Stimulated activated CD4-positive, alpha-beta T cell treated with anti-CD3 and anti-CD28 coated beads, TNF-alpha, amount 100 ng/mL, for 48 hours (primary cell): Measurements from ENCODE around the gene PANK2.

ENCODE experiments used
- DNase-seq, 3 donors: peaks; one replicate each; pipeline ENCODE4 v3.0.0-alpha.2; 2020; ENCODE audit warnings: low read depth in 3 of 3

The PANK2 gene

DNA sequence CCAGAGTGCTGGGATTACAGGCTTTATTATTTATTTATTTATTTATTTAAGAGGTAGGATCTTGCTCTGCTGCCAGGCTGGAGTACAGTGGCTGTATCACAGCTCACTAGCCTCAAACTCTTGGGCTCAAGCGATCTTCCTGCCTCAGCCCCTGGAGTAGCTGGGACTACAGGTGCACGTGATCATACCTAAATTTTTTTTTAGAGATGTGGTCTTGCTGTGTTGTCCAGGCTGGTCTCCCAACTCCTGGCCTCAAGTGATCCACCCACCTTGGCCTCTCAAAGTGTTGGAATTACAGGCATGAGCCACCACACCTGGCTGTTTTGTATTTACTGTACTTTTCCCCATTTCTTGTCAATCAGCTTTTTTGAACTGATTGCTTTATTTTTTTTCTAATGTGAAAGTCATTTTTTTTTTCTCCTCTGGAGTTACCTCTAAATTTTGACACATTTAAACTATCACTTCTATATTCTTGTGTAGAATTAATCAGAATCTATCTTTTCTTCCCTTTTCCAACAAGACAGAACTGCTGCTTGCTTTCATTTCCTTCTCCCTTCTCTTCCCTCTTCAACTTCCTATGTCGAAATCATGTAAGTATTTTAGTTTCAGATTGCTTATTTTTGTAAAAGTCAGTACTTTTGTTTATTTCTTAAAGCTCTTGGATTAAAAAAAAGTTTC, 12.0 kb downstream of the PANK2 start:
- DNase-seq, result no peak

DNA sequence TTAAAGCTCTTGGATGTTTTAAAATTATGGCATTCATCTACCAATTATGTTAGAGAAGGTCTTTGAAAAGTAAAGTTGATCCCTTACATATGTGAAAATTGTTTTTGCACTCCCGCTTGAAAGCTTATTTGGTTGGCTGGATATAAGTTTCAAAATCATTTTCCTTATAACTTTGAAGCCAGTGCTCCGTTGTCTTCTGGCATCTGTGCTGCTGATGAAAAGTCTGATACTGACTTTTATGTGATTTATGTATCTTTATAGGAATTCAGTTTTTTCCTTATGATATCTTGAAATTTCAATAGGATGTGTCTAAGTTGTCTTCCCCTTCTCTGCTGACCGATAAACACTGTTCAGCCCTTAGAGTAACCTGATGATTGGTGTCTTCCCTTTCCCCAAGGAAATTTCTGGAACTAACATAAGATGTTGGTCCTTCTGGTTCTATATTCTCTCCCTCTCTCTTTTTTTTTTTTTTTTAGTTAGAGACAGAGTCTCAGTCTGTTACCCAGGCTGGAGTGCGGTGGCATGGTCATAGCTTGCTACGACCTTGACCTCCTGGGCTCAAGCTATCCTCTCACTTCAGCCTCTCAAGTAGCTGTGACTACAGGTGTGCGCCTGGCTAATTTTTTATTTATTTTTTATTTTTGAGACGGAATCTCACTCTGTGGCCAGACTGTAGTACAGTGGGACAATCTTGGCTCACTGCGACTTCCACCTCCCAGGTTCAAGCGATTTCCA, 12.7 kb downstream of the PANK2 start:
- DNase-seq, result no peak

DNA sequence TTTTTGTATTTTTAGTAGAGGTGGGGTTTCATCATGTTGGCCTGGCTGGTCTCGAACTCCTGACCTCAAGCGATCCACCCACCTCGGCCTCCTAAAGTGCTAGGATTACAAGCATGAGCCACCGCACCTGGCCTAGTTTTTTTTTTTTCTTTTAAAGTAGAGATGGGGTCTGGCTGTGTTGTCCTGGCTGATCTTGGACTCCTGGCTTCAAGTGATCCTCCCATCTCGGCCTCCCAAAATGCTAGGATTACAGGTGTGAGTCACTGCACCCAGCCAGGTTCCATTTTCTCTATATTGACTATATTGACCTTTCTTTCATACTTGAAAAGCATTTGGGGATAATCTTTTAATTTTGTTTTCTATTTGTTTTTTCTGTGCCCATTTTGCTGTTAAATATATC, 13.3 kb downstream of the PANK2 start:
- DNase-seq, result no peak

DNA sequence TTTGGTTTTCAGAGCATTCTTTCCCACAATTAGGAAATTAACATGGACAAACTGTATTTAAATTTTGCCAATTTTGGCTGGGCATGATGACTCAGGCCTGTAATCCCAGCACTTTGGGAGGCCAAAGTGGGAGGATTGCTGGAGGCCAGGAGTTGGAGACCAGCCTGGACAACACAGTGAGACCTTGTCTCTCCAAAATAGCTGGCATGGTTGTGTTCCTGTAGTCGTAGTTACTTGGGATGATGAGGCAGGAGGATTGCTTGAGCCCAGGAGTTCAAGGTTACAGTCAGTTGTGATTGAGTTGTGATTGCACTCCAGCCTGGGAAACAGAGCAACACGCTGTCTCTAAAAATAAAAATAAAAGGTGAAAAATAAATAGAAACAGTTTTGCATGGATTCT, 15.0 kb downstream of the PANK2 start:
- no peak for DNase-seq

DNA sequence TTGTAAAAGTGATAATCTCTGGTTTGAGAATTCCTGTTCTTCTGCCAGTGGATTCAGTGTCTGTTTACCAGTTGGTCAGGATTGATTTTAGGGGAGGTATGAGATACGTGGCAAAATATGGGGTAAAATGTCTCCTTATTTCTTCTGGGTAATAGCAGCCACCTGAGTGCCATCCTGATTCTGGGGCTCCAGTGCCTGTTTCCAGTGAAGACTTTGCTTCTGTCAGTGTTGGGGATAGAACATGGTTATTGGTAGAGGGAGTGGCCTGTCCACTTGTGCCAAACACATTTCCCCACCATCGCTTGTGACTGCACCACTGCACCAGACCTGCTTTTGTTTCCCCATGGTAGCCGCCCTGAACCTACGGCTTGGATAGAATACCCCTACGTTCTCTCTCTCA, 15.7 kb downstream of the PANK2 start:
- no peak for DNase-seq

DNA sequence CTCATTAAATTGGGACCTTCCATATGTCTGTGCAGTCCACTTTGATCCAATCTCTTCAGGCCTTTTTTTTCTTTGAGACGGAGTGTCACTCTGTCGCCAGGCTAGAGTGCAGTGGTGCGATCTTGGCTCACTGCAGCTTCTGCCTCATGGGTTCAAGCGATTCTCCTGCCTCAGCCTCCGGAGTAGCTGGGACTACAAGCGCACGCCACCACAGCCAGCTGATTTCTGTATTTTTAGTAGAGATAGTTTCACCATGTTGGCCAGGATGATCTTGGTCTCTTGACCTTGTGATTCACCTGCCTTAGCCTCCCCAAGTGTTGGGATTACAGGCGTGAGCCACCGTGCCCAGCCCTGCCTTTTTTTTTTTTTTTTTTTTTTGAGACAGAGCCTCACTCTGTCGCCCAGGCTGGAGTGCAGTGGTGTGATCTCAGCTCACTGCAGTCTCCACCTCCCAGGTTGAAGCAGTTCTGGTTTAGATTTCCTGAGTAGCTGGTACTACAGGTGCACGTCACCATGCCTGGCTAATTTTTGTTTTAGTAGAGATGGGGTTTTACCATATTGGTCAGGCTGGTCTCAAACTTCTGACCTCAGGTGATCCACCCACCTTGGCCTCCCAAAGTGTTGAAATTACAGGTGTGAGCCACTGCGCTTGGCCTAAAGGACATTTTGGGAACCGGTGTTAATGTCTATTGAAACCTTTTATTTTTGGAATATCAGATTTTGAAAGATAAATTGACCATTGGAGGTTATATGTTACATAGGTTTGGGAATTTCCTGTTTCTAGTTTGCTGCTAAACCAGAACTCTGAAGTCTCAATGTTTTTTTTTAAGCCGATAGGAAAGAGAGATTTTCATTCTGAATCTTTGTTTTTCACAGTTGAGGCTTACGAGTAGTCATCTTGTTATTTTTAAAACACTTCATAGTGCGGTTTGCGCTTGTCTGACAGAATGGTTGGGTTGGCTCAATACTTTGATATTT, 17.8 kb downstream of the PANK2 start:
- peak; percentile 13 to 43 (median 32) for DNase-seq

DNA sequence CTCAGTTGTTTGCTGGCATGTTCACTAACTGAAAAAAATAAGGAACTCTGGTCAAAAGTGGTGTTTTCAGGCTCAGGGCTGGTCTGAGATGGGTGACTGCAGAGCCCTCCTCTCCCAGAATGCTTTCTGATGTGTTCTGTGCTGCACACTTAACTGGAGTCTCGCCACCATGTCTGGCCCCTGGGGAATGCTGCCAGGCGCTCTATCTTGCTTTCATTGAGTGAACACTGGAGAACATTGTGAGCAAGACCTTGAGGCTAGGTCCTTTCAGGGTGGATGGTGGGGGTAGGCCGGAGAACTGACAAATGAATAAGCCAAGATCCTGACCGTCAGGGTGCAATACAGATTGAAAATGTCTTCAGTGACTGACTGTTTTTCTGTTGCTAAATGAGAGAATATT, 19.5 kb downstream of the PANK2 start:
- no peak for DNase-seq

DNA sequence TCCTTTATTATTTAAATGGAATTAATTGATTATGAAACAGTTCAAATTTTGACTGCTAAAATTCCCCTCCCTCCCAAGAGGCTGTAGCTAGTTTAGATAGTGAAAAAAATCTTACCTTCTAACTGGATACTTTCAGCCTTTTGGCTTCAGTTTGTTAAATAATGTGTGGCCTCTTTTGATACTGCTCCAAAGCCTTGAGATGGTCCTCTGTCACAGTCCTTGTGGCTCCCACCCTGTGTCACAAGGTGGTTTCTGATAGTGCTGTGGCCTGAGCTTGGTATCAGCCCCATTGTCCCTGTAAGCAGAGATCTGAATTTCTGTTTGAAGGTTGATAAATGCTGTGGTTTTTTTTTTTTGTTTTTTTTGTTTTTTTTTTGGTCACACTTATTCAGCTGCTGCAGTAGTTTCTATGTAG, 20.8 kb downstream of the PANK2 start:
- no peak for DNase-seq

DNA sequence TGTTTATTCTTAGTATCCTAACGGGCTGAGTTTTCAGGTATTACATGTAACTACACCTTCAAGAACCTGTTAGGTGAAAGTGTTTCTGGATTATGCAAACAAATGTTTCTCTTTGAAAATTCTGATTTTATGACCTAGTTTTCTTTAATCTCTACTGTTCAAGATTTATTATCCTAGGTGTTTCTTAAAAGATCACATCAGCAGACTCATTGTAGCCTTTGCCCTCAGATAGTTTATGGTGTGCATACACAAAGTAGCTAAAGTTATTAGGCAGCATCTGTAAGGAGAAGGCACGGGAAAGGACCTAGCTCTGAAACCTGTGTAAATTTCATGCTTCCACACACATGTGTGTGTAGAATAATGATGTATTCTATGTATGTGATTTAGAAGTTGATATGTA, 21.7 kb downstream of the PANK2 start:
- DNase-seq, result no peak

DNA sequence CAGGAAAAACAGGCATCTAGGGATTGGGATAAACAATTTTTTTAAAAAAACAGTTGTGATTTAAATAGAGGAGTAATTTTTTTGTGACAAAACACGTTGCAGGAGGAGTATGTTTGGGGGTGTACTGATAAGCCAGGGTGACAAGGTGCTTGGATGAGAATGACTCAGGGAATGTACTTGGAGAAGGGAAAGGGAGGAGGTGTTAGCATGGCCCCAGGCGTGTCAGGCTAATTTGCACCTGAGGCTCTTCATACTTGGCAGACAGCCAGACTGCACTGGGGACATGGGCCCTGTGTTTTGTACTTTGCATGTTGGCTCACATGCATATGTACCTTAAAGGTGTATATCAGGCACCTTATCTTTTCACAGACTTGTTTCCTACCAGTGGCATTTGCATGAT, 22.8 kb downstream of the PANK2 start:
- DNase-seq, result no peak

DNA sequence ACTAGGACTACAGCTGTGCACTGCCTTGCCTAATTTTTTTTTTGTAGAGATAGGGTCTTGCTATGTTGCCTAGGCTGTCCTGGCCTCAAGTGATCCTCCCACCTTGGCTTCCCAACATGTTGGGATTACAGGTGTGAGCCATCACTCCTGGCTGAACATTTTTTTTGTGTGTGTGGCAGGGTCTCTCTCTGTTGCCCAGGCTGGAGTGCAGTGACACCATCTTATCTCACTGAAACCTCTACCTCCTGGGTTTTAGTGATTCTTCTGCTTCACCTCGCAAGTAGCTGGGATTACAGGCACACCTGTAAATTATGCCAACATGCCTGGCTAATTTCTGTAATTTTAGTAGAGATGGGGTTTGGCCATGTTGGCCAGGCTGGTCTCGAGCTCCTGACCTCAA, 25.3 kb downstream of the PANK2 start:
- no peak for DNase-seq

DNA sequence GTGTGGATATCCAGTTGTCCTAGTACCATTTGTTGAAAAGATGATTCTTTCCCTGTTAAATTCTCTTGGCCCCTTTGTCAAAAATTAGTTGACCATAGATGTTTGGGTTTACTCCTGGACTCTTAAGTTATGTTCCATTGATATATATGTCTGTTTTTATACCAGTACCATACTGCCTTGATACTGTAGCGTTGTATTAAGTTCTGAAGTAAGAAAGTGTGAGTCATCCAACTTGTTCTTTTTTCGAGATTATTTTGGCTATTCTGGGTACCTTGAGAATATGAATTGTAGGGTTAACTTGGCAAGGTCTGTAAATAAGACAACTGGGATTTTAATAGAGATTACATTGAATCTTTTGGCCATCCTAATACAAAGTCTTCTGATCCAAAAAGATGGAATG, 26.5 kb downstream of the PANK2 start:
- no peak for DNase-seq

DNA sequence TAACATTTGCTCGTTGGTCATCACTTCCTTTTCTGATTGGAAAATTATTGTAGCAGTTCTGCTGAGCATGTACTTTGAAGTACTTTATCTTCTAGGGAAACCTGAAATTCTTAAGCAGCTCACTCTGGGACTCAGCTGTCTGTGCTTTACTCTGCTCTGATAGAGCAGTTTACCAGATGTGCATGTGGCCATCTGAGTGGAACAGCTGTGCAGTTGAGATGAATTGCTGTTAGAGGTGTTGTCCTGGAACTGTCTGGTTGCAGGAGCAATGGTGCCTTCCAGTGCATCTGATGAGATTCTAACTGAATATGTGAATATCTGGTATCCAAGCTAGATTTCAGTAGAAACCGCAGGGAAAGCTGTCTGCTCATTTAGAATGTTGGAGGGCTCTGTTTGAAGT, 27.2 kb downstream of the PANK2 start:
- DNase-seq, result no peak

DNA sequence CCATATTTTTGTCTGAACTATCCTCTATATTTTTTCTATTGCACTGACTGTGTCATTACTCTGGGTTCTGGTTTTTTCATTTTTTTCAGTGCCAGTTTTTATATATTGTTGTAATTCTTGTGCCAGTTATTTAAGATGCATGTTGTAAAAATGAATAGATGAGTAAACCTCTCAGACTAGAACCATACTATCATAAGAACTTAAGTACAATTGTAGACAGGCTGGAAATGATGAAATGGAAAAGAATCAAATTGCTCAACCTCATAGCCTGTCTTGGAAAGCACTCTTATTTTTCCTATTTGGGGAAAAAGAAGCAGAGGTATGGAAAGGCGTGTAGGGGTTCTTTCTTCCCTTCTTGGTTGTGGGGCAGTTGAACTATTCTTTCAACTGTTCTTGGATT, 30.2 kb downstream of the PANK2 start:
- no peak for DNase-seq

DNA sequence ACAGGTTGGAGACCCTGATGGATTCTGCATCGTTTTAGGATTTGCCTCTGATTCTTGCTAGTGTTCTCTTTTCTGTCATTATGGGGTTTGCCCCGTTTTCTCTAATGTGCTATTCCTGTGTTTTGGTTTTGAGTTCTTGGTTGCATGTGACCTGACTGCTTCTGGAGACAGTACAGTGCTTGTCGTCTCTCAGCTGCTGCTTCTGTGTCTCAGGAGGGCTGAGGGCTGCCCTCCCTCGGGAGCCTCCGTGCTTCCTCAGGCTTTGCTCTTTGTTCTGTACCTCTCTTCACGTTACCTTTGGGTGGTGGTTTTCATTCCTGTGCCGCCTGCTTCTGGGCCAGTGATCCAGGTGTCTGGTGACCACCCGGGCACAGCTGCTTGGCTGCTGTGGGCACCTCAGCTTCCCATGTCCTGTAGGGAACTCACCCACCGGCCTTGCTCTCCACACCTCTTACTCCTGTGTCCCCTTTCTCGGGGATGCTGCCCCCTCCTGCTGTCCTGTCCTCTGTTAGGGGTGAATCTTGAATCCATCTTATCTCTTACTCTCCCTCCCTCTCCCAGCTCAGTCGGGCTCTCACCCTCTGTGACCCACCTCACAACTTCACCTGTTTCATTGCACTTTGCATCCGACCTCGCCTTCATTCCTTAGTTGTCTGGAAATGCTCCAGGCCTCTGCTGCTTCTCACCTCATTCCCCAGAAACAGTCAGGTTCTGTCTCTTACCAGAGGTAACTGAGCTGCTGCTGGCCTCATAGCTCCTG, 33.2 kb downstream of the PANK2 start:
- no peak for DNase-seq

DNA sequence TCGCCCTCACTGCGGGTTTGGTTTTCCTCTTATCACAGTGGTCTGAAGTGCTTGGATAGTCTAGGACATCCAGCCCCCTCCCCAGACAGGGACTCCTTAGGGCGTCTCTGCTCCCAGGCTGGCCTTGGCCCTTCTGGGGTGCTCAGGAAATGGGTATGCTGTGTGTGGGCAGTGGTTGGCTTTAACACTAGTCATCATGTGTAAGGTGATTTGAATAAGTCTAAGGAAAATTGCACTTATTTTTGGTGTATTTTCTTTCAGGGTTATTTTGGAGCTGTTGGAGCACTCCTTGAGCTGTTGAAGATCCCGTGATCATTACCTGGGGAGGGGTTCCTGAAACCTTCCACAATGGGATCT, 33.8 kb downstream of the PANK2 start:
- no peak for DNase-seq

DNA sequence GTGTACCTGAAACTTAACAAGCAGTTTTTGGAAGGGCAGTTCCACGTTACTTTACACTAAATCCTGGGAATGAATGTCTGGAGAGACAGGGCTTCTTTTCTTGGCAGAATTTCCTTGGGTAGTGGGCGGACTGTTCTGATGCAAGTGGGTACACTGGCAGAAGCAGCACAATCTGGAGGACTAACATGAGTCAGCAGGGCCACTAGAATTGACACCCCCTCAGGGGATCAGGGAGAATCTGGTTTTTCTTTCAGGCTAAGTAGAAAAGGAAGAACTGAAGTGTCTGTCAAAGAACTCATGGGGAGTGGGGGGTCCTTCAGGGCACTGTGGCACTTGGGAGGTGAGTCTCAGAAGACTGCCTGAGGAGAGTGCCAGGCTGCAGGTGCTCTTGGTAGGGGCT, 34.6 kb downstream of the PANK2 start:
- DNase-seq, result no peak

DNA sequence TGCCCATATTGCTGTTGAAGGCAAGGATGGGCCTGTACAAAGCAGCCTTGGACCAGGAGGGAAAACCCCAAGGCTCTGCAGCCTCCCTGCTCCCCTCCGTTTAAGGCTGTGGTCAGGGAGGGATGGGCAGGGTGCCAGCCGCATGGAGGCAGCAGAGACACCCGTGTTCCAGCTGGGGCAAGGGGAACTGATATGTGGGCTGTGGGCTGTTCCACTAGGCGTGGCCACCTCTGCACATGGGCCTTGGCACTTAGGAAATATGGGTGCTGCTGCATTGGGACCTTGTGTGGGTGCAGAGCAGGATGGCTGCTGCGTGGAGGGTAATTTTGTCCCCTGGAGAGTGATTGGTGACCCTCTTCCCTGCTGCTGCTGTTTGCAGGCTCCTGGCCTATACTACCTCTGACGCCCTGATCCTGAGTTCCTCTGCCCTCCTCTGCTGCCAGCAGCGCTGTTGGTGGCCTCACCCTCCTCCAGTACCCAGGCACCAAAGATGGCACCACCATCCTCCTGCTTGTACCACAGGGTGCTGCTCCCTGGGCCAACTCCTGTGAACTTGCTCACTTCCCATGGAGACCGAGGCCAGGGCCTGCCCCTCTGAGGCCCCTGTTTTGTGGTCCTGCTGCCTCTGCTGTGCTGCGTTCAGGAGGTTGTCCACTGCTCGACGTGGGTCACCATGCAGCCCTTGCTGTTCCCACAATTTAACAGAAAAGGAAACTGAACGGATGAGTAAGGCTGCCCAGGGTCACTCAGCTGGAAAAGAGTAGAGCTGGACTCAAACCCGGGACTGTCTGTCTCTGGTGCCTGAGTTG, 35.3 kb downstream of the PANK2 start:
- DNase-seq, result no peak

DNA sequence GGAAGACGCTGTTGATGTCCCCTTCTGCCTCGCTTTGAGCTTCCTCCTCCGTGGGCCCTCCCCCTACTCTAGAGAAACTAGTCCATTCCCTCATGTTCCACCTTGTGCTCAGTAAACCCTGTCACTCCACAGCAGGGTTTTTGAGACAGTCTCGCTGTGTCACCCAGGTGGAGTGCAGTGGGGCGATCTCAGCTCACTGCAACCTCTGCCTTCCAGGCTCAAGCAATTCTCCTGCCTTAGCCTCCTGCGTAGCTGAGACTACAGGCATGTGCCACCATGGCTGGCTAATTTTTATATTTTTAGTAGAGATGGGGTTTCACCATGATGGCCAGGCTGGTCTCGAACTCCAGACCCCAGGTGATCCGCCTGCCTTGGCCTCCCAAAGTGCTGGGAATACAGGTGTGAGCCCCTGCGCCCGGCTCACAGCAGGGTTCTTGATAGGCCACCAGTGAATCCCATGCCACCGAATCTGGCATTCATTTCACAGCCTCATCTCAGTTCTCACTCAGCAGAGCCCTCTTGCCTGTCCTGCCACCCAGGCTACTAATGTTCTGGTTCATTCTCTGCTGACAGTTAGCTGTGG, 36.0 kb downstream of the PANK2 start:
- no peak for DNase-seq

DNA sequence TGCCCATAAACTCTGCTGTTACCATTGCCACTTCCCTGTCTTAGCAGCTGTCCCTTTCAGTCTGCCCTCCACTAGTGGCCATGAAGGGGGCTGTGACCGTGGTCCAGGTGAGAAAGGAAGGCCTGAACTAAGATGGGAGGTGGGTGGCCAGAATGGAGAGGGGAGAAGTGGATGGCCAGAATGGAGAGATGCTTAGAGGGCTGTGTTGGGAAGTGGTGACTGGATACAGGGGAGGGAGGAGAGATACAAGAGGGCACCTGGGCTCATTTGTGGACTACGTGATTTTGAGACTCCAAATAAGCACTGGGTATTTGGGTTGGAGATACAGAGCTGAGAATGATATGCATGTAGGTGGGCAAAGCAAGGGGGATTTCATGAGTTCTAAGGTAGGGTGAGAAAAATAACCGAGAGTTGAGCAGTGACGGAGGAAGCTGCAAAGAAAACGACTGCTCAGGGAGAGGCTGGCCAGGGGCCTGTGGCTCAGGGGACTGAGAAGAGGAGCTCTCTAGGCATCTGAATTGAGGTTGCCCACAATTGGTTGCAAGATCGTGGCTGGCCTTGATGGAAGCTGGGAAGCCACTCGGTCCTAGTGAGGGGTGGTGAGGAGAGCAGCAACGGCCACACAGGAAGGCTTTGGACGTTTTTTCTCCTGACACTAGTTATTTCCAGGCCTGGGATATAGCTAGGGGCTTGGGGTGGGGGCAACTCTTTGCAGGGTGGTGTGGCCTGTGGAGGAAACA, 36.9 kb downstream of the PANK2 start:
- no peak for DNase-seq
